Activated CD8-positive, alpha-beta memory T cell treated with anti-CD3 and anti-CD28 coated beads for 36 hours (primary cell): Measurements from ENCODE around the gene PREP. TPM values are rescaled to one million over a fixed set of nuclear protein-coding genes. Genes with fewer than 3 reads are reported as not detected.
"Not testable (repeated sequence)": the region's sequence is repeated elsewhere in the genome, so short reads cannot be mapped to it uniquely, and the experiment has no call there.

Source experiments
- CTCF ChIA-PET: fragments of 350-600 bp; sonication (Branson Sonifier 250); formaldehyde crosslinking; loops from one replicate; lab custom pipeline; 2021; ENCODE audit warnings: antibody characterized with exemption; lab: Charles Lee
- POLR2A ChIA-PET: fragments of 350-600 bp; sonication (Branson Sonifier 250); formaldehyde crosslinking; loops from one replicate; lab custom pipeline; 2021; ENCODE audit warnings: antibody characterized with exemption; lab: Charles Lee
- total RNA-seq, 2 experiments: library from RNA; stranded (reverse); gene quantifications; one replicate each; pipeline ENCODE4 v1.2.3, GENCODE V29; 2021

Gene PREP
- total RNA-seq, 2 experiments from 2014 or later: 54.4 to 55.5 TPM

- ChIA-PET CTCF (no interaction called here), POLR2A (no interaction called here)
Observed at GRCh38 chr6:105250533-105250932, 152.3 kb downstream of the PREP start.

GRCh38 chr6:105243487-105243886 is 159.4 kb downstream of the PREP start:
- CTCF ChIA-PET: no interaction called here
- POLR2A ChIA-PET: no interaction called here

- ChIA-PET CTCF (no interaction called here), POLR2A (no interaction called here)
Observed at GRCh38 chr6:105235155-105235554, 167.7 kb downstream of the PREP start.

GRCh38 chr6:105231771-105232170 is 171.1 kb downstream of the PREP start:
- POLR2A ChIA-PET: not testable (repeated sequence)
- CTCF ChIA-PET: interaction anchor here (0.6 kb wide), 1 partner anchor 56 kb away, joined by 4 read pairs; no protein-coding TSS in a partner anchor

Other genes starting within 250 kb of the PREP start
- gene POPDC3, start 223.1 kb downstream of the PREP start, total RNA-seq: not detected